ENCODE results near the gene MATCAP1. TPM values are rescaled to one million over a fixed set of nuclear protein-coding genes. Genes with fewer than 3 reads are reported as not detected.

MATCAP1 gene
- total RNA-seq, 1 experiment from 2014 or later: 10.1 TPM

DNA sequence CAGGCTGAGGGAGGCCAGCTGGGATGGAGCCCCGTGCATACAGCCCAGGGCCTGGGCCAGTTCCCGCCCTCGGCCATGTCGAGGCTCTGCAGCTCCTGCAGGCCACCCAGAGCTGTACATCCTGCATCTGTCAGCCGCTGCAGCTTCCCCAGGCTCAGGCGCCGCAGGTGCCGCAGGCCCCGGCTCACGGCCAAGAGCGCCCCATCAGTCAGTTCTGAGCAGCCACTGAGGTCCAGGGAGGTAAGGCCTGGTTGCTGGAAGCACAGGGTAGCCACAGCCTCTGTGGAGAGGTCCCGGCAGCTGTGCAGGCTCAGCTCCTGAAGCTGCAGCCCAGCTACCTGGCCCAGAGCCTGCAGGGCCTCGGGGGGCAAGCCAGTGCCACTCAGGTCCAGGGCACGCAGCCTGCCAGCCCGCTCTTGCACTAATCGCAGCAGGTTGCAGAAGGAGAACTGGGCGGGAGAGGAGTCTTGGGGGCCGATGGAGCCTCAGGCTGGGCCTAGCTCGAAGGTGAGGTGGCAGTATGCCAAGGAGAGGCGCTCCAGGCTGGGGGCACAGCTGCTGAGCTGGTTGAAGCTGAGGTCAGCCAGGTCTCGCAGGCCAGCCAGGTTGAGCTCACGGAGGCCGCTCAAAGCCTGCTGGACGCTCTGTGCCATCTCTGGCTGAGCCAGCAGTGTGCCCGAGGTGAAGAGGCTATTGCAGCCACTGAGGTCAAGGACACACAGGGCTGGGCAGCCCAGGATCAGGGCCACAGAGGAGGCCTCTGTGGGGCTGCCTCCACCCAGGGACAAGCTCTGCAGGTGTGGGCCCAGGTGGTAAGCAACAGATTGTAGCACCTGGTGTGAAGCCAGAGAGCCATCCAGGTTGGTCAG is 26.5 kb upstream of the MATCAP1 start:
- in situ Hi-C loops (cut with HindIII; ENCODE audit: low pct_unique_long_range_greater_than_20kb, low sequenced_read_pairs): no loop called here

GRCh38 chr16:67209565-67209964 is 25.8 kb upstream of the MATCAP1 start:
- in situ Hi-C loops (cut with HindIII; ENCODE audit: low pct_unique_long_range_greater_than_20kb, low sequenced_read_pairs): no loop called here
- no peak for DNase-seq (ENCODE audit: low read depth)

More for the DNA sequence above, 26.5 kb upstream of the MATCAP1 start:
- DNase-seq (ENCODE audit: low read depth): no peak

DNA sequence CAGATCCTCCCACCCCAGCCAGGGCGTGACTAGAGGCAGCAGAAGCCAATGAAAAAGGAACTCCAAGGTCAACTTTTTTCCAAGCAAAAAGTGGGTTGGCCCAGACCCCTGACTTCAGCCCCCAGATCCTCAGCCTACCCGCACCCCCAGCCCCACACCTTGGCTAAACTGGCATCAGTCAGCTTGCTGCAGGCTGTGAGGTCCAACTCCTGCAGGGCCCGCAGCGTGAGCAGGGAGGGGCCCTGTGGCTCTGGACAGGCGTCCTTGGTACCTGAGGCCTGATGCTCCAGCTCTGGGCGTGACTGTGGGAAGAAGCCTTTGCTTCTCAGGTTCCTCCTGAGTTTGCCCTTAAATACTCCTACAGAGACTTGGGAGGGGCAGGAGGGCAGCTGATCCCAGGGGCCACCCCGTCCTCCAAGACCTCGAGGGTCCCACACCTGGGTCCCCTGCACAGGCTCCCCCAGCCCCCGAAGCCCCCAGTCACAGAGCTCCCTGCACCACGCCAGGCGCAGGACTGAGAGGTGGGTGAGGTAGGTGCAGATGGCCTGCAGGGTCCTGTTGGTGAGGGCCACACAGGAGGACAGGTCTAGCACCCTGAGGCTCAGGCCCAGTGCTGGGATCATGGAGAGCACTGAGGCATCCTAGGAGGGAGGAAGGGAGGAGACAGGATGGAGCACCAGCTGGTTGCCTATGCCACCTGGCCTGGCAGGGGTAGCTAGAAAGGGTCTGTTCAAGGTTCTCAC is 24.6 kb upstream of the MATCAP1 start:
- no peak for DNase-seq (ENCODE audit: low read depth)
- in situ Hi-C loops (cut with HindIII; ENCODE audit: low pct_unique_long_range_greater_than_20kb, low sequenced_read_pairs): no loop called here

DNA sequence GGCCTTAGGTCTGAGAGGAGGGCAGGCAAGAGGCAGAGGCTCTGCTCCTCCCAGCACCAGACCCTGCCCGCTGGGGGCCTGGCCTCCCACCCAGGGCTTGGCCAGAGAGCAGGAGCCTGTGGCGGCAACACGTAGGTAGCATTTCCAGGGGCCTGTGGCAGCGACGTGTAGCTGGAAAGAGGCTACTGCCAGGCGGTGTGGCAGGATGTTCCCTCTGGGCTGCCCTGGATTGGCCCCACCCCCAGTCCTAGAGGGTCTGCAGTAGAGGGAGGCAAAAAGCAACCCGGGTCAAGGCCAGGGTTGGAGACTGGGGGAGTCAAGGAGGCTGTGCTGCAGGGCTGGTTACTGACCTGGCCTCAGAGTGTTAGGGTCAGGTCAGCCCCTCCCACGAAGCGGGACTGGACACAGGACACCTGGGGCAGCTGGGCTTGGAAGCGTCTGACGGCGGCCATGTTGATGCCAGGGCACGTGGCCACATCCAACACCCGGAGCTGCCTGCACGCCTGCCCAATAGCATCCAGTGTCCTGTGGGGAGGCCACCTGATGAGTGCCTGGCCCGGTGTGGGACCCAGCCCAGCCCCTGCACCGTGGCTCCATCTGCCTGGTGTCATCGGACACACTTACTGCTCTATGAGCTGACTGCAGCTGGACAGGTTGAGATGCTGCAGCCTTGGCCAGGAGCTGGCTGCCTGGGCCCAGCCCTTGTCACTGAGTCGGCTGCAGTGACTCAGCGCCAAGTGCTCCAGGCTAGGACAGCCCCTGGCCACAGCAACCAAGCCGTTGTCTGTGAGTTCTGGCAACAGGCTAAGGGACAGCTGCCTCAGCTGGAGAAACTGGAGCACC is 23.7 kb upstream of the MATCAP1 start:
- DNase-seq (ENCODE audit: low read depth): peak; percentile 53
- in situ Hi-C loops (cut with HindIII; ENCODE audit: low pct_unique_long_range_greater_than_20kb, low sequenced_read_pairs): no loop called here

DNA sequence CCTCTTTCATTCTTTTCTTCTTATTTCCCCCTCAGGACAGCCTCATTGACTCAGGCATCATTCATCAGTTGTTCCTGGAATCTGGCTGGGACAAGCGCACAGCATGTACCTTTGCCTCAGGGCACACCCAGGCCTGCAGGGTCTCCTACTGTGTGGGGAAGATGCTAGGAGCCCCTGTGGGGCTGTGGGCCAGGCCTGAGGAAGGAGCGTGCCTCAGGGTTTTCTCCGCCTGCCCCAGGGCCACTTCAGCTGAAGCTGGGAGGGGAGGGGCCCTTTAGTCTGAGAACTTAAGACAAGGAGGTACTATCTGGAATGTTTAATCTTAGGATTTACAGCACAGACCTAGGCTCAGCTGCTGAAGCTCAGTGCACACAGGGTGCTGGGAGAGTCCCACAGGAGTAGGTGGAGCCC is 23.1 kb upstream of the MATCAP1 start:
- in situ Hi-C loops (cut with HindIII; ENCODE audit: low pct_unique_long_range_greater_than_20kb, low sequenced_read_pairs): no loop called here
- no peak for DNase-seq (ENCODE audit: low read depth)

DNA sequence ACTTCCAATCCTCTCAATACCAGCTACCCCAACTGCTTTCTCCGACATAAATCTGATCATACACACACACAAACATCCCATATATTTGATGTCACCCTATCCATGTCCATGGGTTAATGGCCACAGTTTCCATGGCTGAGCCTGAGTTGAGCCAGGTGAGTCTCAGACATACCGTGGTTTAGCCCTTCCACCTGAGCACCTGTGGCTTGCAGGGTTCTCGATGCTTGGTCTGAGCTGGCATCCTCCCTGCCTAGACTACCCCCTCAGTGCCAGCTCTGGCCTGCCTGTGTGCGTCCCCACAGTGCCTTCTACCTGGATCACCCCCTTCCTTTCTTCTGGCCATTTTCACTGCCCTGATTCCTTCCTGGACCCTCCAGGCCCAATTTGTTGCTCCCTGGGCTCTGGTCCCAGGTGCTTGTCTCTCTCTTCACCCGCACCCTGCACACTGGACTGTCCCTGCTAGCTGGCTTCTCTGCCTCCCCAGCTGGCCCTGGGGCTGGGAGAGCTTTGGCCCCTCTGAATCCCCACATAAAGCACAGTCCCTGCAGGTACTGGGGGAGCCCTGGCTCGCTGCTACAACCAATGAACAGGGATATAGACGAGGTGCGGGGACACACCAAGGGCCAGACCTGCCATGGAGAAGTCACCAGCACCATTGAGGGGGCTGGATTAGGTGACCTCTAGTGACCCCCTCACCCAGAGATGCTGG is 22.5 kb upstream of the MATCAP1 start:
- no peak for DNase-seq (ENCODE audit: low read depth)
- in situ Hi-C loops (cut with HindIII; ENCODE audit: low pct_unique_long_range_greater_than_20kb, low sequenced_read_pairs): no loop called here

DNA sequence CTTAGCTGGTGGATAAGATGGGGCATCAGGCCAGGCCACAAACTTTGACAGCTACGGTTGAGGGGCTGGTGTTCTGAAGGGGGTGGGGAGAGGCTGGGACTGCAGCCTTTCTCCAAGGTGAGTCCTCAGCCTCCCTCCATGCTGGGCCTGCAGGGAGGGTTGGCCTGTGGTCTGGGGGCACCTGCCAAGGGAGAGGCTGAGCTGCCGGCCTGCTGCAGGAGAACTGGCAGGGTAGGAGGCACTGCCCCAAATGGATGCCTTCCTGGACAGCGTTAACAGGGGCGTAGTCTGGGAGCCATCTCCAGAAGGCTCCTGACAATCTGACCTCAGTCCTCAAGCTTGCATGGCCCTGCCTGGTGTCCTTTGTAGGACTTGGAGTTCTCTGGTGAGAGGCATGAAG is 20.3 kb upstream of the MATCAP1 start:
- in situ Hi-C loops (cut with HindIII; ENCODE audit: low pct_unique_long_range_greater_than_20kb, low sequenced_read_pairs): no loop called here

GRCh38 chr16:67202956-67203493 is 19.3 kb upstream of the MATCAP1 start:
- in situ Hi-C loops (cut with HindIII; ENCODE audit: low pct_unique_long_range_greater_than_20kb, low sequenced_read_pairs): no loop called here
- no peak for DNase-seq (ENCODE audit: low read depth)

More for the DNA sequence above, 20.3 kb upstream of the MATCAP1 start:
- DNase-seq (ENCODE audit: low read depth): no peak

- DNase-seq (ENCODE audit: low read depth): no peak
- in situ Hi-C loops (cut with HindIII; ENCODE audit: low pct_unique_long_range_greater_than_20kb, low sequenced_read_pairs): no loop called here
Measured at GRCh38 chr16:67202426-67202825, 18.7 kb upstream of the MATCAP1 start.

GRCh38 chr16:67201411-67202345 is 17.9 kb upstream of the MATCAP1 start:
- no peak for DNase-seq (ENCODE audit: low read depth)
- in situ Hi-C loops (cut with HindIII; ENCODE audit: low pct_unique_long_range_greater_than_20kb, low sequenced_read_pairs): no loop called here

- no peak for DNase-seq (ENCODE audit: low read depth)
- in situ Hi-C loops (cut with HindIII; ENCODE audit: low pct_unique_long_range_greater_than_20kb, low sequenced_read_pairs): no loop called here
Measured at GRCh38 chr16:67200491-67200890, 16.7 kb upstream of the MATCAP1 start.

DNA sequence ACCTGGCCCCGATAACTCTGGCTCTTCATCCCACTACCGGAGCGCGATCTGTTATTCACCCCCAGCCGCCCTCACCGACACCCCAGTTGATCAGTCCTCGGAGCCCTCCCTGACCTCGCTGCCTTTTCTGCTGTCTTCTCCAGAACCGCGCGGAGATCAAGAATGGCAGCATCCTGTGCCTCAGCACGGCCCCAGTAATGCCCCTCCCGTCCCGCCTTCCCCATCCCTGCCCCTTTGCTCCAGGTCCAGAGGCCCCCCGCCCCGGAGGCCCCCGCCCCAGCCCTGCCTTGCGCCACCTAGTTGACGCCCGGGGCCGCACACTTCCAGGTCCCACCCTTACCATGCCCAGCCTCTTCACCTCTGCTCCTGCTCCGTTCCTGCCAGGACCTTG is 16.0 kb upstream of the MATCAP1 start:
- in situ Hi-C loops (cut with HindIII; ENCODE audit: low pct_unique_long_range_greater_than_20kb, low sequenced_read_pairs): no loop called here
- no peak for DNase-seq (ENCODE audit: low read depth)

- DNase-seq (ENCODE audit: low read depth): no peak
- in situ Hi-C loops (cut with HindIII; ENCODE audit: low pct_unique_long_range_greater_than_20kb, low sequenced_read_pairs): no loop called here
Measured at GRCh38 chr16:67199011-67199807, 15.4 kb upstream of the MATCAP1 start, which contains the start of gene ELMO3. Gene ELMO3, plus strand, starts transcription at chr16:67199131. Its CDS starts 196 bp downstream, at chr16:67199327.

GRCh38 chr16:67198238-67198734 is 14.5 kb upstream of the MATCAP1 start:
- no peak for DNase-seq (ENCODE audit: low read depth)
- in situ Hi-C loops (cut with HindIII; ENCODE audit: low pct_unique_long_range_greater_than_20kb, low sequenced_read_pairs): no loop called here

DNA sequence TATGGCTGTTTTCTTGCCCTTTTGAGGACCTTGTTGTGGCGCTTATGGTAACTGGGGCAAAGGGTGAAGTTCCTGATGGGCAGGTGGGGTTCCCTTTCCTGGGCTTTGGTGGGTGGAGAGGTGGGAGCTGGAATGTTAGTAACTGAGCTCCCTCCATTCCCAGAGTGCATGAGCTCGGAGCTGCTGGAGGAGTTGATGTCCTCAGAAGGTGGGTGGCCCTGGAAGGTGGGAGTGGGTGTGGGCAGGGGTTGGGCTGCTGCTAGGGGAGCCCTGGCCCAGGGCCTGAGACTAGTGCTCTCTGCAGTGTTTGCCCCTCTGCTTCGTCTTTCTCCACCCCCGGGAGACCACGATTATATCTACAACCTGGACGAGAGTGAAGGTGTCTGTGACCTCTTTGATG is 13.9 kb upstream of the MATCAP1 start:
- DNase-seq (ENCODE audit: low read depth): no peak
- in situ Hi-C loops (cut with HindIII; ENCODE audit: low pct_unique_long_range_greater_than_20kb, low sequenced_read_pairs): no loop called here

DNA sequence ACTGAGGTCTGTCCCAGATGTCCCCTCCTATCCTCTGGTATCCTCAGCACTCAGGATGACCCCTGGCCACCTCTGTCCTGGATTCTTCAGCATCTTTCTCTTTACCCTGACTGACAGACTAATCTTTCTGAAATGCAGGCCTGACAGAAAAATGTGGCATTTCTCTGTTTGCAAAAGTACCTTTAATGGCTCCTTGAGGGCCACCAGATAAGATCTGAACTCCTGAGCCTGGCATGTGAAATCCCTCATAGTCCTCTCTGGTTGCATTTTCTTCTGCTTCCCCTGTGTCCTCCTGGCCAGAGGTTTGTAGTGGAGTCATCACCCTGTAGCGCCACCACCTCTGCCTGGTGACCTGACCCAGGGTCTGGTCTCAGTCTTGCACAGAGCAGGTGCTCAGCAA is 13.1 kb upstream of the MATCAP1 start:
- in situ Hi-C loops (cut with HindIII; ENCODE audit: low pct_unique_long_range_greater_than_20kb, low sequenced_read_pairs): no loop called here
- DNase-seq (ENCODE audit: low read depth): no peak
